HEK293 (cell line): Measurements from ENCODE around the gene AGAP1.

ENCODE experiments used
- HOXD13 ChIP-seq: sonication (generic); formaldehyde crosslinking; IDR thresholded peaks from 2 replicates; pipeline ENCODE4 v1.8.0; 2022; ENCODE audit warnings: missing genetic modification reagents, borderline replicate concordance
- IKZF3 ChIP-seq: fragments of 450-650 bp; IDR thresholded peaks from 2 replicates; pipeline ENCODE4 v1.5.0; 2018; ENCODE audit warnings: missing biosample characterization, mild to moderate bottlenecking, missing genetic modification characterization, moderate library complexity
- KLF10 ChIP-seq: fragments of 450-650 bp; IDR thresholded peaks from 2 replicates; pipeline ENCODE4 v1.5.1; 2018; ENCODE audit warnings: missing biosample characterization, mild to moderate bottlenecking, missing genetic modification characterization
- PRDM6 ChIP-seq: fragments of 450-650 bp; formaldehyde crosslinking; IDR thresholded peaks from 2 replicates; pipeline ENCODE4 v1.5.1; 2017; ENCODE audit warnings: missing biosample characterization, missing genetic modification characterization
- SCRT1 ChIP-seq: fragments of 450-650 bp; formaldehyde crosslinking; IDR thresholded peaks from 2 replicates; pipeline ENCODE4 v1.5.1; 2016; ENCODE audit warnings: missing biosample characterization, missing genetic modification characterization, borderline replicate concordance
- SP7 ChIP-seq: fragments of 450-650 bp; formaldehyde crosslinking; IDR thresholded peaks from 2 replicates; pipeline ENCODE4 v1.5.1; 2016; ENCODE audit warnings: missing biosample characterization, missing genetic modification characterization
- TCF7L2 ChIP-seq: IDR thresholded peaks from 2 replicates; pipeline ENCODE4 v1.6.1; 2011; ENCODE audit warnings: low read depth, mild to moderate bottlenecking, inconsistent platforms, low read length, moderate library complexity, borderline replicate concordance
- ZFP37 ChIP-seq: fragments of 450-650 bp; formaldehyde crosslinking; IDR thresholded peaks from 2 replicates; pipeline ENCODE4 v1.5.1; 2016; ENCODE audit warnings: missing biosample characterization, missing genetic modification characterization
- ZFP69B ChIP-seq: fragments of 450-650 bp; formaldehyde crosslinking; IDR thresholded peaks from 2 replicates; pipeline ENCODE4 v1.5.1; 2016; ENCODE audit warnings: missing biosample characterization, missing genetic modification characterization
- ZNF10 ChIP-seq: fragments of 450-650 bp; formaldehyde crosslinking; IDR thresholded peaks from 2 replicates; pipeline ENCODE4 v1.5.1; 2017; ENCODE audit warnings: missing biosample characterization, missing genetic modification characterization
- ZNF146 ChIP-seq: fragments of 450-650 bp; formaldehyde crosslinking; IDR thresholded peaks from 2 replicates; pipeline ENCODE4 v1.5.1; 2016; ENCODE audit warnings: missing biosample characterization, missing genetic modification characterization
- ZNF24 ChIP-seq: fragments of 450-650 bp; formaldehyde crosslinking; IDR thresholded peaks from 2 replicates; pipeline ENCODE4 v1.5.1; 2016; ENCODE audit warnings: missing biosample characterization, missing genetic modification characterization
- ZNF292 ChIP-seq: fragments of 450-650 bp; formaldehyde crosslinking; IDR thresholded peaks from 2 replicates; pipeline ENCODE4 v1.5.1; 2016; ENCODE audit warnings: low read depth, missing biosample characterization, missing genetic modification characterization, borderline replicate concordance
- ZNF341 ChIP-seq: fragments of 450-650 bp; formaldehyde crosslinking; IDR thresholded peaks from 2 replicates; pipeline ENCODE4; 2016; ENCODE audit warnings: low read depth, missing biosample characterization, missing genetic modification characterization
- ZNF366 ChIP-seq: fragments of 450-650 bp; formaldehyde crosslinking; conservative IDR thresholded peaks from 2 replicates; pipeline ENCODE4 v1.5.1; 2016; ENCODE audit warnings: missing biosample characterization, missing genetic modification characterization
- ZNF394 ChIP-seq: fragments of 450-650 bp; formaldehyde crosslinking; IDR thresholded peaks from 2 replicates; pipeline ENCODE4 v1.5.1; 2016; ENCODE audit warnings: missing biosample characterization, missing genetic modification characterization, mild to moderate bottlenecking, moderate library complexity, borderline replicate concordance
- ZNF404 ChIP-seq: fragments of 450-650 bp; formaldehyde crosslinking; IDR thresholded peaks from 2 replicates; pipeline ENCODE4 v1.5.1; 2017; ENCODE audit warnings: missing biosample characterization, missing genetic modification characterization
- ZNF423 ChIP-seq: fragments of 450-650 bp; formaldehyde crosslinking; IDR thresholded peaks from 2 replicates; pipeline ENCODE4 v1.5.1; 2016; ENCODE audit warnings: missing biosample characterization, missing genetic modification characterization
- ZNF426 ChIP-seq: fragments of 450-650 bp; formaldehyde crosslinking; IDR thresholded peaks from 2 replicates; pipeline ENCODE4 v1.5.1; 2017; ENCODE audit warnings: missing biosample characterization, missing genetic modification characterization, mild to moderate bottlenecking, inconsistent platforms, moderate library complexity
- ZNF433 ChIP-seq: fragments of 450-650 bp; formaldehyde crosslinking; IDR thresholded peaks from 2 replicates; pipeline ENCODE4 v1.5.1; 2016; ENCODE audit warnings: missing biosample characterization, missing genetic modification characterization, low read depth
- ZNF473 ChIP-seq: fragments of 450-650 bp; formaldehyde crosslinking; IDR thresholded peaks from 2 replicates; pipeline ENCODE4 v1.5.1; 2017; ENCODE audit warnings: missing biosample characterization, missing genetic modification characterization
- ZNF488 ChIP-seq: fragments of 450-650 bp; formaldehyde crosslinking; IDR thresholded peaks from 2 replicates; pipeline ENCODE4 v1.5.1; 2016; ENCODE audit warnings: missing biosample characterization, missing genetic modification characterization
- ZNF529 ChIP-seq: fragments of 450-650 bp; formaldehyde crosslinking; IDR thresholded peaks from 2 replicates; pipeline ENCODE4 v1.5.1; 2017; ENCODE audit warnings: missing genetic modification characterization, missing biosample characterization; ENCODE audit not compliant: insufficient replicate concordance
- ZNF560 ChIP-seq: fragments of 450-650 bp; formaldehyde crosslinking; IDR thresholded peaks from 2 replicates; pipeline ENCODE4 v1.5.1; 2017; ENCODE audit warnings: missing biosample characterization, missing genetic modification characterization, borderline replicate concordance
- ZNF777 ChIP-seq: fragments of 450-650 bp; formaldehyde crosslinking; IDR thresholded peaks from 2 replicates; pipeline ENCODE4 v1.5.1; 2017; ENCODE audit warnings: missing biosample characterization, missing genetic modification characterization, borderline replicate concordance
- TF ChIP-seq, protein P1 (sequence below): fragments of 450-650 bp; formaldehyde crosslinking; IDR thresholded peaks from 2 replicates; pipeline ENCODE4 v1.5.1; 2016; ENCODE audit warnings: missing biosample characterization, missing genetic modification characterization, borderline replicate concordance
- TF ChIP-seq, protein P2 (sequence below): fragments of 450-650 bp; formaldehyde crosslinking; IDR thresholded peaks from 2 replicates; pipeline ENCODE4 v1.5.1; 2017; ENCODE audit warnings: missing biosample characterization, missing genetic modification characterization
- TF ChIP-seq, protein P3 (sequence below): fragments of 450-650 bp; formaldehyde crosslinking; IDR thresholded peaks from 2 replicates; pipeline ENCODE4 v1.5.1; 2016; ENCODE audit warnings: missing biosample characterization, missing genetic modification characterization
- TF ChIP-seq, protein P4 (sequence below): fragments of 450-650 bp; formaldehyde crosslinking; IDR thresholded peaks from 2 replicates; pipeline ENCODE4 v1.5.1; 2017; ENCODE audit warnings: missing biosample characterization, missing genetic modification characterization

AGAP1 gene

DNA sequence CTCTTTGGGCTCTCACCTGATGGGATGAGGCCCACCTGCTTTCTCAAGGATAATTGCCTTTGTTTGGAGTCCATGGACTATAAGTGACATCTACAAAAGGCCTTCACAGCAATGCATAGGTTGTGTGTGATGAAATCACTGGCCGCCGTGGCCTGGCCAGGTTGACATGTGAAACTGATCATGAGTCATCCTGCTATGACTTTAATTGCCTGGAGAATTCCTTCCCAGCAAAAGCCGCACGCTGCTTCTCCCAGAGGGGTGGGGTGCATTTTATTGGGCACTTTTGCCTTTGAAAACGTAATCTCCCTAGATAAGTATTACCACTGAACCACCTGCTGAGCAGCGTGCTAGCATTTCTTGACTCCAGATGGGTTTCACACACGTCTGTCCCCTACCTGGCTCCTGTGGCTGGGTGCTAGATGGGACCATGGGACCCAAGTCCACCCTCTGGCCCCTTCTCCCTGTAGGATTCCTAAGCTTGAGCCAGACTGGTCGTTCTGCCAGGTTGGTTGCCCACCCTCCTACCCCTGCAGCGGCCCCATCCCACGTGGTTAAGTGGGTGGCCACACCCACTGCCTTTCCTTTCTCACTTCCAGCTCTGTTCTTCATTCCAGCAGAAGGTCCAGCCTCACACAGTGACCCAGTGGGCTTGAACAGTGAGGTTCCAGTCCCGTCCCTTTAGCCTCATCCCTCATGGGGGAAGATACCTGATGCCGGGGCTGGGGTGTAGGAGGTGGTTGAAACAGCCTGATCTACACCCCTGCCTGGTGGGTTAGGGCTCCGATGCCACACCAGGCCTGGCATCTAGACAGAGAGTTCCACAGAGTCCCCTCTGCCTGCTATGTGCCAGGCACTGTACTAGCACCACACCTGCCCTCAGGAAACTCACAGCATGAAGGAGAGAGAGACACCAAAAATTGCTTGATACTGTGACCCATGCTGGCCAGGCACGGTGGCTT, 584.7 kb downstream of the AGAP1 start (continued):
- TF ChIP-seq, protein P1, sequence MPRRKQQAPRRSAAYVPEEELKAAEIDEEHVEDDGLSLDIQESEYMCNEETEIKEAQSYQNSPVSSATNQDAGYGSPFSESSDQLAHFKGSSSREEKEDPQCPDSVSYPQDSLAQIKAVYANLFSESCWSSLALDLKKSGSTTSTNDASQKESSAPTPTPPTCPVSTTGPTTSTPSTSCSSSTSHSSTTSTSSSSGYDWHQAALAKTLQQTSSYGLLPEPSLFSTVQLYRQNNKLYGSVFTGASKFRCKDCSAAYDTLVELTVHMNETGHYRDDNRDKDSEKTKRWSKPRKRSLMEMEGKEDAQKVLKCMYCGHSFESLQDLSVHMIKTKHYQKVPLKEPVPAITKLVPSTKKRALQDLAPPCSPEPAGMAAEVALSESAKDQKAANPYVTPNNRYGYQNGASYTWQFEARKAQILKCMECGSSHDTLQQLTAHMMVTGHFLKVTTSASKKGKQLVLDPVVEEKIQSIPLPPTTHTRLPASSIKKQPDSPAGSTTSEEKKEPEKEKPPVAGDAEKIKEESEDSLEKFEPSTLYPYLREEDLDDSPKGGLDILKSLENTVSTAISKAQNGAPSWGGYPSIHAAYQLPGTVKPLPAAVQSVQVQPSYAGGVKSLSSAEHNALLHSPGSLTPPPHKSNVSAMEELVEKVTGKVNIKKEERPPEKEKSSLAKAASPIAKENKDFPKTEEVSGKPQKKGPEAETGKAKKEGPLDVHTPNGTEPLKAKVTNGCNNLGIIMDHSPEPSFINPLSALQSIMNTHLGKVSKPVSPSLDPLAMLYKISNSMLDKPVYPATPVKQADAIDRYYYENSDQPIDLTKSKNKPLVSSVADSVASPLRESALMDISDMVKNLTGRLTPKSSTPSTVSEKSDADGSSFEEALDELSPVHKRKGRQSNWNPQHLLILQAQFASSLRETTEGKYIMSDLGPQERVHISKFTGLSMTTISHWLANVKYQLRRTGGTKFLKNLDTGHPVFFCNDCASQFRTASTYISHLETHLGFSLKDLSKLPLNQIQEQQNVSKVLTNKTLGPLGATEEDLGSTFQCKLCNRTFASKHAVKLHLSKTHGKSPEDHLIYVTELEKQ (tag by site-specific recombination) = peak; percentile 70; the same call in 1 of the 2 replicates
- TF ChIP-seq ZFP37 (tag by site-specific recombination) (no peak), ZNF777 (tag by site-specific recombination) (no peak), ZFP69B (tag by site-specific recombination) (peak; percentile 55; the same call in 1 of the 2 replicates), ZNF341 (tag by site-specific recombination) (peak; percentile 92), KLF10 (tag by site-specific recombination) (peak; percentile 84), PRDM6 (tag by site-specific recombination) (peak; percentile 93), ZNF423 (peak; percentile 88), IKZF3 (tag by site-specific recombination) (peak; percentile 97), ZNF404 (no peak), ZNF366 (tag by site-specific recombination) (peak; percentile 68), ZNF24 (tag by site-specific recombination) (peak; percentile 81; the same call in 1 of the 2 replicates), TCF7L2 (peak; percentile 95), ZNF488 (no peak), ZNF560 (no peak), ZNF292 (tag by site-specific recombination) (no peak), SCRT1 (tag by site-specific recombination) (peak; percentile 86; the same call in 1 of the 2 replicates), ZNF146 (tag by site-specific recombination) (no peak), ZNF426 (tag by site-specific recombination) (no peak), ZNF433 (no peak), ZNF10 (tag by site-specific recombination) (peak; percentile 99), SP7 (tag by site-specific recombination) (peak; percentile 85), ZNF473 (tag by site-specific recombination) (no peak), ZNF529 (tag by site-specific recombination) (no peak), HOXD13 (CRISPR knock-in tag) (peak; percentile 74; the same call in 1 of the 2 replicates), ZNF394 (tag by site-specific recombination) (peak; percentile 90)
- TF ChIP-seq, protein P2, sequence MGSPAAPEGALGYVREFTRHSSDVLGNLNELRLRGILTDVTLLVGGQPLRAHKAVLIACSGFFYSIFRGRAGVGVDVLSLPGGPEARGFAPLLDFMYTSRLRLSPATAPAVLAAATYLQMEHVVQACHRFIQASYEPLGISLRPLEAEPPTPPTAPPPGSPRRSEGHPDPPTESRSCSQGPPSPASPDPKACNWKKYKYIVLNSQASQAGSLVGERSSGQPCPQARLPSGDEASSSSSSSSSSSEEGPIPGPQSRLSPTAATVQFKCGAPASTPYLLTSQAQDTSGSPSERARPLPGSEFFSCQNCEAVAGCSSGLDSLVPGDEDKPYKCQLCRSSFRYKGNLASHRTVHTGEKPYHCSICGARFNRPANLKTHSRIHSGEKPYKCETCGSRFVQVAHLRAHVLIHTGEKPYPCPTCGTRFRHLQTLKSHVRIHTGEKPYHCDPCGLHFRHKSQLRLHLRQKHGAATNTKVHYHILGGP (tag by site-specific recombination) = no peak
- TF ChIP-seq, protein P3, sequence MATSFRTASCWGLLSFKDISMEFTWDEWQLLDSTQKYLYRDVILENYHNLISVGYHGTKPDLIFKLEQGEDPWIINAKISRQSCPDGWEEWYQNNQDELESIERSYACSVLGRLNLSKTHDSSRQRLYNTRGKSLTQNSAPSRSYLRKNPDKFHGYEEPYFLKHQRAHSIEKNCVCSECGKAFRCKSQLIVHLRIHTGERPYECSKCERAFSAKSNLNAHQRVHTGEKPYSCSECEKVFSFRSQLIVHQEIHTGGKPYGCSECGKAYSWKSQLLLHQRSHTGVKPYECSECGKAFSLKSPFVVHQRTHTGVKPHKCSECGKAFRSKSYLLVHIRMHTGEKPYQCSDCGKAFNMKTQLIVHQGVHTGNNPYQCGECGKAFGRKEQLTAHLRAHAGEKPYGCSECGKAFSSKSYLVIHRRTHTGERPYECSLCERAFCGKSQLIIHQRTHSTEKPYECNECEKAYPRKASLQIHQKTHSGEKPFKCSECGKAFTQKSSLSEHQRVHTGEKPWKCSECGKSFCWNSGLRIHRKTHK (tag by site-specific recombination) = no peak
- TF ChIP-seq, protein P4, sequence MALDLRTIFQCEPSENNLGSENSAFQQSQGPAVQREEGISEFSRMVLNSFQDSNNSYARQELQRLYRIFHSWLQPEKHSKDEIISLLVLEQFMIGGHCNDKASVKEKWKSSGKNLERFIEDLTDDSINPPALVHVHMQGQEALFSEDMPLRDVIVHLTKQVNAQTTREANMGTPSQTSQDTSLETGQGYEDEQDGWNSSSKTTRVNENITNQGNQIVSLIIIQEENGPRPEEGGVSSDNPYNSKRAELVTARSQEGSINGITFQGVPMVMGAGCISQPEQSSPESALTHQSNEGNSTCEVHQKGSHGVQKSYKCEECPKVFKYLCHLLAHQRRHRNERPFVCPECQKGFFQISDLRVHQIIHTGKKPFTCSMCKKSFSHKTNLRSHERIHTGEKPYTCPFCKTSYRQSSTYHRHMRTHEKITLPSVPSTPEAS = peak; percentile 81; the same call in 1 of the 2 replicates
